ENCODE data around the gene TBXAS1.

DNA sequence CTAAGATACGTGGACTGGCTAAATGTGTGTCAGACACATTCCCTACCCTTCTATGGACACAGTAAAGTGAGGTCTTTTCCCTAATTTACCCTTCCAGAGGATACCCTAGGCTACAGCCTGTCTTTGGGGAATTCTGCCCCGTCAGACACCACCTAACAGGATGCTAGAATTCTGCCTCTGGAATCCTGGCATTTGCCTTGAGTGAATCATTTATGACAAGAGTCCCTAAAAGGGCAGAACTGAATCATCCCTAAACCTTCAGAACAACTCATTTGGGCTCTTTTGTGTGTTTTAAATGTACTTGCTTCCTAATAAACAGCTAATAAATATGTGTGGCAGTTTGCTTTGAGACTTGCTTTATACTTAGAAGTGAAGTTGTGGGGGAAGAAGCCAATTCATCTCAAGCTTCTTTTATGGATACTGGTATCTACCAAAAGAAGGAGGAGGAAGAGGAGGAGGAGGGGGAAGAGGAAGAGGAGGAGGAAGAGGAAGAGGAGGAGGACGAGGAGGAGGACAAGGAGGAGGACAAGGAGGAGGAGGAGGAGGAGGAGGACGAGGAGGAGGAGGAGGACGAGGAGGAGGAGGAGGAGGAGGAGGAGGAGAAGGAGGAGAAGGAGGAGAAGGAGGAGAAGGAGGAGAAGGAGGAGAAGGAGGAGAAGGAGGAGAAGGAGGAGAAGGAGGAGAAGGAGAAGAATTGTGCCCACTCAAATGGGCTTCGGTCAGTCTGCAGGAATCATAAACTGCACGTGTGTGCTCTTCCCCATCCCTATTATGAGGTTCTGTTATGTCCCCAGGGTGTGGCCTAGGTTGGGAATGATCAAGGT lies 206.5 kb downstream of the TBXAS1 start:
- TF ChIP-seq, protein P1, sequence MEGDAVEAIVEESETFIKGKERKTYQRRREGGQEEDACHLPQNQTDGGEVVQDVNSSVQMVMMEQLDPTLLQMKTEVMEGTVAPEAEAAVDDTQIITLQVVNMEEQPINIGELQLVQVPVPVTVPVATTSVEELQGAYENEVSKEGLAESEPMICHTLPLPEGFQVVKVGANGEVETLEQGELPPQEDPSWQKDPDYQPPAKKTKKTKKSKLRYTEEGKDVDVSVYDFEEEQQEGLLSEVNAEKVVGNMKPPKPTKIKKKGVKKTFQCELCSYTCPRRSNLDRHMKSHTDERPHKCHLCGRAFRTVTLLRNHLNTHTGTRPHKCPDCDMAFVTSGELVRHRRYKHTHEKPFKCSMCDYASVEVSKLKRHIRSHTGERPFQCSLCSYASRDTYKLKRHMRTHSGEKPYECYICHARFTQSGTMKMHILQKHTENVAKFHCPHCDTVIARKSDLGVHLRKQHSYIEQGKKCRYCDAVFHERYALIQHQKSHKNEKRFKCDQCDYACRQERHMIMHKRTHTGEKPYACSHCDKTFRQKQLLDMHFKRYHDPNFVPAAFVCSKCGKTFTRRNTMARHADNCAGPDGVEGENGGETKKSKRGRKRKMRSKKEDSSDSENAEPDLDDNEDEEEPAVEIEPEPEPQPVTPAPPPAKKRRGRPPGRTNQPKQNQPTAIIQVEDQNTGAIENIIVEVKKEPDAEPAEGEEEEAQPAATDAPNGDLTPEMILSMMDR (conservative IDR thresholded peaks at IDR 0.05; ENCODE audit: low read length): no peak
- TF ChIP-seq EZH2phosphoT487 (IDR thresholded peaks at IDR 0.05; ENCODE audit: borderline replicate concordance): no peak

Measured in Loucy (cell line).